AG20443 (cell line): ENCODE measurements around the gene DOP1A.
A peak's percentile ranks its signal among the peaks of the same experiment; 100 is the strongest.

ENCODE experiments used
- DNase-seq: peaks from one replicate; pipeline ENCODE4 v3.0.0; 2012; ENCODE audit warnings: low spot score, mixed read lengths

Gene DOP1A

GRCh38 chr6:83083476-83083875 is 16.0 kb downstream of the DOP1A start:
- DNase-seq, result no peak

GRCh38 chr6:83086751-83087150 is 19.3 kb downstream of the DOP1A start:
- no peak for DNase-seq

- DNase-seq, result peak; percentile 33
Observed at GRCh38 chr6:83092756-83093399, 25.4 kb downstream of the DOP1A start.

- DNase-seq, result peak; percentile 25
Observed at GRCh38 chr6:83096791-83097190, 29.3 kb downstream of the DOP1A start.

GRCh38 chr6:83097204-83097603 is 29.7 kb downstream of the DOP1A start:
- no peak for DNase-seq

- DNase-seq, result no peak
Observed at GRCh38 chr6:83097675-83098074, 30.2 kb downstream of the DOP1A start.

GRCh38 chr6:83098589-83098988 is 31.1 kb downstream of the DOP1A start:
- no peak for DNase-seq

- DNase-seq, result no peak
Observed at GRCh38 chr6:83108378-83108777, 40.9 kb downstream of the DOP1A start.

GRCh38 chr6:83113258-83113657 is 45.8 kb downstream of the DOP1A start:
- no peak for DNase-seq

GRCh38 chr6:83114164-83114563 is 46.7 kb downstream of the DOP1A start:
- no peak for DNase-seq

- no peak for DNase-seq
Observed at GRCh38 chr6:83117802-83118201, 50.3 kb downstream of the DOP1A start.

GRCh38 chr6:83119742-83120300 is 52.4 kb downstream of the DOP1A start:
- DNase-seq, result no peak

- no peak for DNase-seq
Observed at GRCh38 chr6:83124553-83124952, 57.1 kb downstream of the DOP1A start.

GRCh38 chr6:83125425-83125824 is 58.0 kb downstream of the DOP1A start:
- DNase-seq, result no peak

- no peak for DNase-seq
Observed at GRCh38 chr6:83126223-83126622, 58.8 kb downstream of the DOP1A start.

- no peak for DNase-seq
Observed at GRCh38 chr6:83126807-83127206, 59.3 kb downstream of the DOP1A start.

- no peak for DNase-seq
Observed at GRCh38 chr6:83127258-83127657, 59.8 kb downstream of the DOP1A start.

- DNase-seq, result no peak
Observed at GRCh38 chr6:83127976-83128375, 60.5 kb downstream of the DOP1A start.

- DNase-seq, result no peak
Observed at GRCh38 chr6:83132121-83132520, 64.7 kb downstream of the DOP1A start.

GRCh38 chr6:83138118-83138722 is 70.7 kb downstream of the DOP1A start:
- DNase-seq, result no peak

GRCh38 chr6:83138758-83139157 is 71.3 kb downstream of the DOP1A start:
- DNase-seq, result no peak

GRCh38 chr6:83151114-83151513 is 83.6 kb downstream of the DOP1A start:
- DNase-seq, result no peak

- no peak for DNase-seq
Observed at GRCh38 chr6:83152913-83153312, 85.4 kb downstream of the DOP1A start.
